ENCODE measurements around the gene MDM2.
"Not testable (repeated sequence)": the region's sequence is repeated elsewhere in the genome, so short reads cannot be mapped to it uniquely, and the experiment has no call there.

MDM2 gene

DNA sequence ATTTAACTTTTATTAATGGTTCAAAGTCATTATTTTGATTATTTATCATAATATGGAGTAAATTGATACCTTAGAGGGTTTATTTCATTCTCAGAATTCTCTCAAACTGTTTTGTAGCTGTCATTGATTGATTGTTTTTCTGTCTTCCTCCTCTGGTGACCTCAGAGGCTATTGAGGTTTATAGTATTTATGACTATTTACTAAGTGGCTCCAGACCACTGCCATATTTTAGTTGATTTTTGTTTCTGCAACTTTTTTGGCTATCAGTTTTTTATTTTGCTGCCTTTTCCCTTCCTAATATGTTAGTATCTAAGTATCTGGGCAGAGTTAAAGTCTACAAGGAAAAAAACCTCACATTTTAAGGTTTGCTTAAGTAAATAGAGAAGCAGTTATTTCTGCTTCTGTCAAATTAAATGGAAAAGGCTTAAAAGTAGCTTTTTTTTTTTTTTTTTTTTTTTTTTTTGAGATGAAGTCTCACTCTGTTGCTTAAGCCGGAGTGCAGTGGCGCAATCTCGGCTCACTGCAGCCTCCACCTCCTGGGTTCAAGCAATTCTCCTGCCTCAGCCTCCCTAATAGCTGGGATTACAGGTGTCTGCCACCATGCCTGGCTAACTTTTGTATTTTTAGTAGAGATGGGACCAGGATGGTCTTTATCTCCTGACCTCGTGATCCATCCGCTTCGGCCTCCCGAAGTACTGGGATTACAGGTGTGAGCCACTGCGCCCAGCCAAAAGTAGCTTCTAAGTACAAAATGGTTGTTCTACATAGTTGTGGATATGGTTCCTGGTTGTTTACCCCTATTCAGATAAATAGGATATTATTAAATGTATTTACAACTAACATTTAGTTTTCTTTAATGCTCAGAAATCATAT, 8.2 kb downstream of the MDM2 start:
- Histone ChIP-seq H3K36me3 (ENCODE audit: control insufficient read depth, insufficient read depth, low read length) (peaks cover 96% of the 10 kb centered on the region), H3K27ac (ENCODE audit: low read depth, low read length) (no peak overlapping the region), H3K9me3 (ENCODE audit: control insufficient read depth, insufficient read depth, low read length) (no peaks in the 10 kb centered on the region), H3K27me3 (ENCODE audit: control insufficient read depth, insufficient read depth, low read length) (no peaks in the 10 kb centered on the region), H3K4me1 (ENCODE audit: control insufficient read depth, insufficient read depth, low read length) (no peaks in the 10 kb centered on the region), H3K9ac (ENCODE audit: low read depth, low read length) (no peak overlapping the region), H3K4me3 (ENCODE audit: low read depth, low read length) (no peak overlapping the region)

DNA sequence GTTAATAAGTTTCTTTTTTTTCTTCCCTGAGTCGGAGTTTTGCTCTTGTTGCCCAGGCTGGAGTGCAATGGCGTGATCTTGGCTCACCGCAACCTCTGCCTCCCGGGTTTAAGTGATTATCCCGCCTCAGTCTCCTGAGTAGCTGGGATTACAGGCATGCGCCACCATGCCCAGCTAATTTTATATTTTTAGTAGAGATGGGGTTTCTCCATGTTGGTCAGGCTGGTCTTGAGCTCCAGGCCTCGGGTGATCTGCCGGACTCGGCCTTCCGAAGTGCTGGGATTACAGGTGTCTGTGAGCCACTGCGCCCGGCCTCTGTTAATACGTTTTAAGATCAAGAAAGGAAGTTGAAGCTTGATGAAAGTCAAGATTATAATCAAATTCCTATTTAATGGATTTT, 11.5 kb downstream of the MDM2 start:
- not testable (repeated sequence) for H3K9me3 ChIP-seq (ENCODE audit: control insufficient read depth, insufficient read depth, low read length); H3K9ac ChIP-seq (ENCODE audit: low read depth, low read length); H3K4me3 ChIP-seq (ENCODE audit: low read depth, low read length); H3K27ac ChIP-seq (ENCODE audit: low read depth, low read length); H3K4me1 ChIP-seq (ENCODE audit: control insufficient read depth, insufficient read depth, low read length); H3K27me3 ChIP-seq (ENCODE audit: control insufficient read depth, insufficient read depth, low read length)
- H3K36me3 ChIP-seq (ENCODE audit: control insufficient read depth, insufficient read depth, low read length), result peaks cover 97% of the 10 kb centered on the region

DNA sequence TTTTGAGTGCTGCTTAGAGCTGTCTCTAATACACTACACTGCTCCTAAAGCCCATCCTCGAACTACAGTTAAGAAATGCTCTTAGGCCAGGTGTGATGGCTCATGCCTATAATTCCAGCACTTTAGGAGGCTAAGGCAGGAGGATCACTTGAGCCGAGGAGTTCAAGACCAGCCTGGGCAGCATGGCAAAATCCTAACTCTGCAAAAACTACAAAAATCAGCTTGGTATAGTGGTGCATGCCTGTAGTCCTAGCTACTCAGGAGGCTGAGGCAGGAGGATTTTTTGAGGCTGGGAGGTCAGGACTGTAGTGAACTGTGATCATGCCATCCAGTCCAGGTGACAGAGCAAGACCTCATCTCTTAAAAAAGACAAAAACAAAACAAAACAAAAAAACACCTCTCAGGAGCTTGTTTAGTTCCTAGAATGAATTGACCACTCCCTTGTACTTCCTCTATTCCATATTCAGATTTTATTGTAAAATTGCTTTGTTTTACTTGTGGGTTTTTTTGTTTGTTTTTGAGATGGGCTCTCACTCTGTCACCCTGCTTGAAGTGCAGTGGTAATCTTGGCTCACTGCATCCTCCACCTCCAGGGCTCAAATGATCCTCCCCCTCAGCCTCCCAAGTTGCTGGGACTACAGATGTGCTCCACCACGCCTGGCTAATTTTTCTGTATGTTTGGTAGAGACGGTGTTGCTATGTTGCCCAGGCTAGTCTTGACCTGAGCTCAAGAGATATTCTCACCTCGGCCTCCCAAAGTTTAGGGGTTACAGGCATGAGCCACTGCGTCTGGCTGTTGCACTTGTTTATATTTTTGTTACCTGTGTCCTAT, 13.6 kb downstream of the MDM2 start:
- Histone ChIP-seq H3K4me3 (ENCODE audit: low read depth, low read length) (no peak overlapping the region), H3K9ac (ENCODE audit: low read depth, low read length) (no peak overlapping the region), H3K9me3 (ENCODE audit: control insufficient read depth, insufficient read depth, low read length) (no peaks in the 10 kb centered on the region), H3K4me1 (ENCODE audit: control insufficient read depth, insufficient read depth, low read length) (no peaks in the 10 kb centered on the region), H3K36me3 (ENCODE audit: control insufficient read depth, insufficient read depth, low read length) (peaks cover 97% of the 10 kb centered on the region), H3K27ac (ENCODE audit: low read depth, low read length) (no peak overlapping the region), H3K27me3 (ENCODE audit: control insufficient read depth, insufficient read depth, low read length) (no peaks in the 10 kb centered on the region)

DNA sequence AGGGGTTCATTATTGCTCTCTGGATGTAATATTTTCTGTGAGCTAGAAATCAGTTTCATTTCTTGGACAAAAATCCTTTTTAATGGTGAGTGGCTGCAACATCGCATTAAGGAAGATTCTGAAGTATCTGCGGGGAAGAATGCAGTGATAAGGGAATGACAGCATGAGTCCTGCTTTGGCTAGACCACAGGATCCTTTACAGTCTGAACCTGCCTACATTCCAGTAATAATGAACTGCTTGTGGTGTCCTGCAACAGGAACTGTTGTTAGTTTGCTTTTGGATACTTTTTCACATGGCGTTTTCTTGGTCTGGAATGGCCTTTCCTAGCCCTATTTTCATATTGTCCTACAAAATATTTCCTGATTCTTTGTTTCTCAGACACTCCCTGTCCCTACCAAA, 15.7 kb downstream of the MDM2 start:
- peaks cover 99% of the 10 kb centered on the region for H3K36me3 ChIP-seq (ENCODE audit: control insufficient read depth, insufficient read depth, low read length)
- no peaks in the 10 kb centered on the region for H3K27me3 ChIP-seq (ENCODE audit: control insufficient read depth, insufficient read depth, low read length)
- no peak overlapping the region for H3K4me3 ChIP-seq (ENCODE audit: low read depth, low read length)
- no peaks in the 10 kb centered on the region for H3K4me1 ChIP-seq (ENCODE audit: control insufficient read depth, insufficient read depth, low read length)
- H3K9me3 ChIP-seq (ENCODE audit: control insufficient read depth, insufficient read depth, low read length), result no peaks in the 10 kb centered on the region
- no peak overlapping the region for H3K27ac ChIP-seq (ENCODE audit: low read depth, low read length)
- H3K9ac ChIP-seq (ENCODE audit: low read depth, low read length), result no peak overlapping the region

GRCh38 chr12:68824131-68824530, 16.2 kb downstream of the MDM2 start:
- no peak overlapping the region for H3K27ac ChIP-seq (ENCODE audit: low read depth, low read length)
- no peaks in the 10 kb centered on the region for H3K9me3 ChIP-seq (ENCODE audit: control insufficient read depth, insufficient read depth, low read length)
- no peaks in the 10 kb centered on the region for H3K27me3 ChIP-seq (ENCODE audit: control insufficient read depth, insufficient read depth, low read length)
- peaks cover 99% of the 10 kb centered on the region for H3K36me3 ChIP-seq (ENCODE audit: control insufficient read depth, insufficient read depth, low read length)
- H3K9ac ChIP-seq (ENCODE audit: low read depth, low read length), result no peak overlapping the region
- H3K4me3 ChIP-seq (ENCODE audit: low read depth, low read length), result no peak overlapping the region
- no peaks in the 10 kb centered on the region for H3K4me1 ChIP-seq (ENCODE audit: control insufficient read depth, insufficient read depth, low read length)

DNA sequence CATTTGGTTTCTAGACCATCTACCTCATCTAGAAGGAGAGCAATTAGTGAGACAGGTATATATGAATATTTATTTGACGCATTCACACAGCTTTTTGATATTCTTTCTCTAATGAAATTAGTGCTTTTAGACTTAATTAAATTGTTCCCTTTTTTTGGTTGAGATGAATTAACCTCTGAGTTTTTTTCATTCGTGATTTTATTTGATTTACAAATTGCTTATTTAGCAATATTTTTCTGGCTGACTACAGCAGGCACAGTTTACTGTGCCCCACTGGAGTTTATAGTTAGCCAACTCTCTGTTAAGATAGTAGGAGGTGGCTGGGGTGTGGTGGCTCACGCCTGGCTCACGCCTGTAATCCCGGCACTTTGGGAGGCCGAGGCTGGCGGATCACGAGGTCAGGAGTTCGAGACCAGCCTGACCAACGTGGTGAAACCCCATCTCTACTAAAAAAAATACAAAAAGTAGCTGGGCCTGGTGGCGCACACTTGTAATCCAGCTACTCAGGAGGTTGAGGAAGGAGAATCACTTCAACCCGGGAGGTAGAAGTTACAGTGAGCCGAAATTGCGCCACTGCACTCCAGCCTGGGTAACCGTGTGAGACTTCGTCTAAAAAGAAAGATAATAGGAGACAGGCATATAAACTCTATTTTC, 16.7 kb downstream of the MDM2 start:
- Histone ChIP-seq H3K27me3 (ENCODE audit: control insufficient read depth, insufficient read depth, low read length) (no peaks in the 10 kb centered on the region), H3K36me3 (ENCODE audit: control insufficient read depth, insufficient read depth, low read length) (peaks cover 99% of the 10 kb centered on the region), H3K4me1 (ENCODE audit: control insufficient read depth, insufficient read depth, low read length) (no peaks in the 10 kb centered on the region), H3K27ac (ENCODE audit: low read depth, low read length) (no peak overlapping the region), H3K4me3 (ENCODE audit: low read depth, low read length) (no peak overlapping the region), H3K9me3 (ENCODE audit: control insufficient read depth, insufficient read depth, low read length) (no peaks in the 10 kb centered on the region), H3K9ac (ENCODE audit: low read depth, low read length) (no peak overlapping the region)

DNA sequence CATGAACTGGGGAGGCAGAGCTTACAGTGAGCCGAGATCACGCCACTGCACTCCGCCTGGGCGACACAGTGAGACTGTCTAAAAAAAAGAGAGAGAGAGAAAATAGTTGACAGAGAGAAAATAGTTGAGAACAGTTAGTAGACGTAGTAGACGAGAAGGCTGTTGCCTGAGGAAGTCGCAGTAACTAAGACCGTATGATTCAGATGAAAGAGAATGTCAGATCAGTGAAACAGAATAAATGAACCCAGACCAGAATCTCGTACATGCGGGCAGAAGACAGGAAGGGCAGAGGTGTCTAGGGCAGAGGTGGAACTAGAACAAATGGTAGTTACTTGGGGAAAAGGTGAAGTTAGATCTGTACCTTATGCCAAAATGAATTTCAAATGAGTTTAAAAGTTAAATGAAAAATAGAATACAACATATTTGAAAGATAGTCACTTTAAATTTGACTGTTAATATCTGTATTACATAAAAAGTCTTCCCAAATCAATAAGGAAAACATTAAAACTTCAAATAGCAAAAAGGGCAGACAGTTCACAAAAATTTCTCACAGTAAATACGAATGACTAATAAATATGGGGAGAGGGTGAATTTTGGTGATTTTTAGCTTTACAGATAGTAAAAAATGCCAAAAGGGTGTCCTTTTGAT, 17.7 kb downstream of the MDM2 start:
- H3K27me3 ChIP-seq (ENCODE audit: control insufficient read depth, insufficient read depth, low read length), result no peaks in the 10 kb centered on the region
- no peaks in the 10 kb centered on the region for H3K4me1 ChIP-seq (ENCODE audit: control insufficient read depth, insufficient read depth, low read length)
- no peak overlapping the region for H3K27ac ChIP-seq (ENCODE audit: low read depth, low read length)
- no peaks in the 10 kb centered on the region for H3K9me3 ChIP-seq (ENCODE audit: control insufficient read depth, insufficient read depth, low read length)
- H3K36me3 ChIP-seq (ENCODE audit: control insufficient read depth, insufficient read depth, low read length), result peaks cover 99% of the 10 kb centered on the region
- no peak overlapping the region for H3K9ac ChIP-seq (ENCODE audit: low read depth, low read length)
- H3K4me3 ChIP-seq (ENCODE audit: low read depth, low read length), result no peak overlapping the region

- Histone ChIP-seq H3K4me1 (ENCODE audit: control insufficient read depth, insufficient read depth, low read length) (peaks cover 7% of the 10 kb centered on the region), H3K27me3 (ENCODE audit: control insufficient read depth, insufficient read depth, low read length) (no peaks in the 10 kb centered on the region), H3K36me3 (ENCODE audit: control insufficient read depth, insufficient read depth, low read length) (peaks cover 95% of the 10 kb centered on the region), H3K27ac (ENCODE audit: low read depth, low read length) (no peak overlapping the region), H3K9ac (ENCODE audit: low read depth, low read length) (no peak overlapping the region), H3K9me3 (ENCODE audit: control insufficient read depth, insufficient read depth, low read length) (no peaks in the 10 kb centered on the region), H3K4me3 (ENCODE audit: low read depth, low read length) (no peak overlapping the region)
Measured at GRCh38 chr12:68827895-68828671, 20.1 kb downstream of the MDM2 start.

GRCh38 chr12:68828672-68829068, 20.7 kb downstream of the MDM2 start:
- Histone ChIP-seq H3K9me3 (ENCODE audit: control insufficient read depth, insufficient read depth, low read length) (no peaks in the 10 kb centered on the region), H3K4me3 (ENCODE audit: low read depth, low read length) (no peak overlapping the region), H3K27me3 (ENCODE audit: control insufficient read depth, insufficient read depth, low read length) (no peaks in the 10 kb centered on the region), H3K36me3 (ENCODE audit: control insufficient read depth, insufficient read depth, low read length) (peaks cover 93% of the 10 kb centered on the region), H3K9ac (ENCODE audit: low read depth, low read length) (no peak overlapping the region), H3K4me1 (ENCODE audit: control insufficient read depth, insufficient read depth, low read length) (peaks cover 7% of the 10 kb centered on the region), H3K27ac (ENCODE audit: low read depth, low read length) (no peak overlapping the region)

GRCh38 chr12:68831272-68831671, 23.3 kb downstream of the MDM2 start:
- peaks cover 11% of the 10 kb centered on the region for H3K4me1 ChIP-seq (ENCODE audit: control insufficient read depth, insufficient read depth, low read length)
- H3K27me3 ChIP-seq (ENCODE audit: control insufficient read depth, insufficient read depth, low read length), result no peaks in the 10 kb centered on the region
- no peak overlapping the region for H3K9ac ChIP-seq (ENCODE audit: low read depth, low read length)
- H3K27ac ChIP-seq (ENCODE audit: low read depth, low read length), result no peak overlapping the region
- H3K4me3 ChIP-seq (ENCODE audit: low read depth, low read length), result no peak overlapping the region
- H3K9me3 ChIP-seq (ENCODE audit: control insufficient read depth, insufficient read depth, low read length), result no peaks in the 10 kb centered on the region
- peaks cover 91% of the 10 kb centered on the region for H3K36me3 ChIP-seq (ENCODE audit: control insufficient read depth, insufficient read depth, low read length)

Data from HUES48 (cell line).